HG02938 (cell line): Measurements from ENCODE around the gene CCDC127.
"Not testable (repeated sequence)": the region's sequence is repeated elsewhere in the genome, so short reads cannot be mapped to it uniquely, and the experiment has no call there.

Experiments used
- ATAC-seq: cut with Tn5 transposase; IDR thresholded peaks from one replicate; pipeline ENCODE4 v1.9.1; 2021; ENCODE audit warnings: mild to moderate bottlenecking, moderate library complexity; ENCODE audit not compliant: unreplicated experiment

The CCDC127 gene

DNA sequence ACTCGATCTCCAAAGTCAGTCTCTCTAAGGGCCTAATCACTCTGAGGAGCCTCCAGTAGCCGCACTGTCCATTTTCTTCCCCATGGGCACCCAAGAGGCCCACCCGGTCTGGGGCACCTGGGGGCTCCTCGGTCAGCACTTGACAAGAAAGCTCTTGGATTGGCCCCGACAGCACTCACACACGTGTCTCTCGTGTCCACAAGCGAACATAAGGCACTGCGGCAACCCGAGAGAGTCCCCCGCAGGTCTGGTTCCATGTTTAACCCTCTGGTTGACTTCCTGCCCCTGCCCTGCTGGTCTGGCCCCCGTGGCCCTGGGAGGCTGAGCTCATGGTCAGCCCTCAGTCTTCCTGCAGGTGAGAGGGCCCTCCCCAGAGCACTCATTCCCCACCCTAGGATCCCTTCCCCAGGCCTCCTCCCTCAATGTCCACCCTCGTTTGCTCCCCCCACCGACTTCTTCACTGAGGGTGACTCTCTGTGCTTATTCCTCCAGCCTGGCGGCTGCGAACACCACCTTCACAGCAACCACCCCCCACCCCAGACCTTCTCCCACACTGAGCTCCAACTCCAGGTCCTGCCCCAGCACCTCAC, 43.0 kb downstream of the CCDC127 start:
- ATAC-seq = no peak

DNA sequence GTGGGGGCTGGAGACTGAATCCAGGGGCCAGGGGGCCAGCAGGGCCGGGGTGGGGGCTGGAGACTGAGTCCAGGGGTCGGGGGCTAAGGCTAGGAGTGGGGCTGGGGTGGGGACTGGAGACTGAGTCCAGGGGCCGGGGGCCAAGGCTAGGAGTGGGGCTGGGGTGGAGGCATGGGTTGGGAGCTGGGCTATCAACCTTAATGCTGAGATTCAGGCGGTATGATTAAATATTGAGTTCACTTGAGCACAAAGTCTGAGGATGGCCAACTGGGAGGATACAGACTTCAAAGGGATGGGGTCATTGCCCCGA, 43.7 kb downstream of the CCDC127 start:
- ATAC-seq = no peak

DNA sequence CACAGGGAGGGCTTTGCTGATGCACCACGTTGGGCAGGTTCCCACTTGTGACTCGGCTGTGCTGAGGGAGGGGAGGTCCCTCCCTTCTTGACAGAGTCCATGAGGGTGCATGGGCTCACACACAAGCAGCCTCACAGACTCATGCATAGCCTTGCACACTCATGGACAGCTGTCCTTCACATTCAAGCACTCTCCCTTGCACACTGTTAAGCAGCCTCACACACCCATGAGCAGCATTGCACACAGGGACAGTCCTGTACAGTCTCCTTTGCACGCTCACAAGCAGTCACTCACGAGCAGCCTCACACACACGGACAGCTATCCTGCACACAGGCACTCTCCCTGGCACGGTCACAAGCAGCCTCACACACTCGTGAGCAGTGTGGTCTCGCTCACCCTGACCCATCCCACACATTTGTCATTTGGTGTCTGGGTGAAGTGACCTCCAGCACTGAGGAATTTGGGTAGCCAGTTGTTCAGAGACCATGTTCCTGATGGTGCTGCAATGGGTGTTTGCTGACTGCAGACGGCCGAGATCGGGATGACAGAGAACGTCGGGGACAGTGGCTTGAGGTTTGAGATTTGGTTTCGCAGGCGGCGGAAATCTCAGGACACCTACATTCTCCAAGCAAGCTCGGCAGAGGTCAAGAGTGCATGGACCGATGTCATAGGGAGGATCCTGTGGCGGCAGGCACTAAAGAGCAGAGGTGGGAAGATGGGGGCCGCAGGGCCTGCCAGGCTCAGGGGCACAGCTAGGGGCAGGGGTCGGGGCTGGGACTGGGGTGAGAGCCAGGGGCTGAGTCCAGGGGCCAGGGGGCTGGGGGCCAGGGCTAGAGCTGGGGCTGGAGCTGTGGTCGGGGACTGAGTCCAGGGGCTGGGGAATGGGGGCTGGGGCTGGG, 44.3 kb downstream of the CCDC127 start:
- no peak for ATAC-seq

DNA sequence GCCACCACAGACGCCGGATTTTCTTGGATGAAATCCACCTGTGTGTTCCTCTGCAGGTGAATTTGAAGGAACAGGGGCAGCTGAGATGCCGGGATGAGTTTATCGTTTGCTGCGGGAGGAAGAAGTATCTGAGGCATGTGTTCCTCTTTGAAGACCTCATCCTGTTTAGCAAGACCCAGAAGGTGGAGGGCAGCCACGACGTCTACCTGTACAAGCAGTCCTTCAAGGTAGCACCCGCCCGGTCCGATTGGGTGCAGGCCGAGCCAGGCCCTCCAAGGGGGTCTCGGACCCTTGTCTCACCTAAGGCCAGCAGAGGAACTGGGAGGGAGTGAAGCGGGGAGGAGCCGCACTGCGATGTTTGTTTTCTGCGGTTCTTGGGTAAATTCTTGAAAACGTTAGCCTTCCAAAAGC, 45.1 kb downstream of the CCDC127 start:
- no peak for ATAC-seq

DNA sequence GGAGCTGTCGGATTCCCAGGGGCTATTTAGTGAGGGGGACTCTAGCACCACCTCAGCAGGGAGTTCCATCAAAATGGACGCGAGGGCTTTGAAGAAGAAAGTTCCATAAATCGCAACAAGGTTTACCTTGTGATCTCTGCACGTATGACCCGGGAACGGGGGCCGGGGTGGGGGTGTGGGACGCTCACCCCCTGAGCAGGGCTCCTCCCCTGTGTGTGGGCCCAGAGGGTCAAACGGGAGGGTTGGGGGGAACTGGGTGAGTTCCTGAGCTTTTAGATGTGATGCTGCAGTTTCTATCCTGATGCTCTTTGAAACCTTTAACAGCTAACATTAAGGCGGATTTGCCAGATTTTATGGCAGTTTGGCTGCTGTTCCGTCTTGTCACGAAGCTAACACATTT, 45.5 kb downstream of the CCDC127 start:
- ATAC-seq = no peak

DNA sequence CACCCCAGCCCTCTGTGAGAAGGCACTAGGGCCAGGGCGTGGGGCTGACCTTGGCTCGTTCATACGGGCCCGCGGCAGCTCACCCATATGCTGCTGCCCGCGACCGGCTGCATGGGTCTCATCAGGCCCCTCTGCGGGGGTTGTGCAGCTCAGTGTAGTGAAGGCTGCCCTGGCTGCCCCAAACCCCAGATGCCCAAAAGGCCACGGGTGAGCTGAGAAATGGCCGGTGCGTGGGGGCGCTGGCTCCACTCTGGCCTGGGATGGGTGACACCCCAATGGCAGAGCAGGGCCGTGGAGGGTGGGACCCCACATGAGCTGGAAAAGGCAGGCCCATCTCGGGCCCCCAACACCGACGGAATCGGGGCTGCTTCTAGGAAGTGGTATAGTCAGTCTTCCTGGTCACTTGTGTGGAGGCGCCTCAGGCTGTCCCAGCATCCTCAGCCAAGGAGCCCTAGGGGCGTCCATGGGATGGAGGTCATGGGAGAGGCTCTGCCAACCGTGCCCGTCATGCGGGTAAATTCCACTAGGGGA, 46.1 kb downstream of the CCDC127 start:
- ATAC-seq = no peak

DNA sequence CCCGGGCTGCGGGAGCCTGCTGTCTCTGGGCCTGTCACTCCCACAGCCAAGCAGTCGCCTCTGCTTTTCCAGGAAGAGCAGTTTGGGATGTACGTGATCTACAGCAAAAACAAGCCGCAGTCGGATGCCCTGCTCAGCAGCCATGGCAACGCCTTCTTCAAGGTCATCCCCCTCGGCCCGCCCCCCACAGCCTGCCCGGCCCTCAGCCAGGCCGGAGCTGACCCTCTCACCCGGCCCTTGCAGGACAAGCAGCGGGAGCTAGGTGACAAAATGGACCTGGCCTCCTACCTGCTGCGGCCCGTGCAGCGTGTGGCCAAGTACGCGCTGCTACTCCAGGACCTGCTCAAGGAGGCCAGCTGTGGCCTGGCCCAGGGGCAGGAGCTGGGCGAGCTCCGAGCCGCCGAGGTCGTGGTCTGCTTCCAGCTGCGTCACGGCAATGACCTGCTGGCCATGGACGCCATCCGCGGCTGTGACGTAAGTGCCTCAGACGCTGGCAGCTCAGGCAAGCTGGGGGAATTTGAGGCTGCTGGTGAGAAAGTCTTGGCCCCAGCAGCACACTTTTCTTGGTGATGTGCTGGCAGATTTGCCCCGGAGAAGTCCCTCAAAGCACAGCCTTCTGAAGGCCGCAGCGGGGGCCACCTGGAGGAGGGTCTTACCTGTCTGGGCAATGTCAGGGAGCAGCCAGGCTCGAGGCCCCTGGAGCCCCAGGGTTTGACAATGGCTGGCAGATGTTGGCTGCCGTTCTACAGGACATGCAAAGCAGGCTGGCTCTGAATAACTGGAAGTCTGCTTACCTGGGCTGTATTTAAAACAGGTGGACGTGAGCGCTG, 46.8 kb downstream of the CCDC127 start:
- no peak for ATAC-seq

DNA sequence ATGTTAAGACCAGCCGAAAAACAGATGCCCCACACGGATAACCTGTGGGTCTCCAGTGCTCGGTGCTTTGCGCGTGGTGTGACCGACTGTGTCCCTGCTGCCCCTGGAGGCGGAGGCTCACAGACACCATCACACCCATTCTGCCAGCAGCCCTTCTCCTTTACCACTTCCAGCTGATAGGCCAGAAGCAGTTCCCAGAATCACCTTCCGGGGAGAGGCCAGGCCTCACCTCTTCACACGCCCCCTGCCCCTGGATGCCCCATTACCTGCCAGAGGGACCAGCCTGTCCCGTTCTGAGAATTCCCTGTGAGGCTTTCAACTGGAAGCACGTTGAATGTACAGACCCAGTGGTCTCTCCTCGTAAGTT, 48.2 kb downstream of the CCDC127 start:
- ATAC-seq = no peak

DNA sequence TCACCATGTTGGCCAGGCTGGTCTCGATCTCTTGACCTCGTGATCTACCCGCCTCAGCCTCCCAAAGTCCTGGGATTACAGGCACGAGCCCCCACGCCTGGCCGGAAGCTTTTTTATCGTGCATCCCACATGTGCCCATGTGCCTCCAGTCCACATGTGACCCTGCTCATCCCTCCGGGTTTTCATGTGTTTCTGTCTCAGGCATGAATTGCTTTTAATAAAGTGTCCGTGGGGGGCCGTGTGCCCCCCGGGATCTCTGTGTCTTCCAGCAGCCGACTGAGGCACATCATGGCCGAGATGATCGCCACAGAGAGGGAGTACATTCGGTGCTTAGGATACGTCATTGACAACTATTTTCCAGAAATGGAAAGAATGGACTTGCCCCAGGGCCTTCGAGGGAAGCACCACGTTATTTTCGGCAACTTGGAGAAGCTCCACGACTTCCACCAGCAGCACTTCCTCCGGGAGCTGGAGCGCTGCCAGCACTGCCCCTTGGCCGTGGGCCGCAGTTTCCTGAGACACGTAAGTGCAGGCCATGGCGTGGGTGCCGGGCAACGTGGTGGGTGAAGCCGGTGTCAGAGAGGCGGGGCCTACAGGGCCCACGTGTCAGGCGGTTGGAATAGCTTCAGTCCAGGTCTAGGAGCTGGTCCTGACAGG, 48.8 kb downstream of the CCDC127 start:
- no peak for ATAC-seq

DNA sequence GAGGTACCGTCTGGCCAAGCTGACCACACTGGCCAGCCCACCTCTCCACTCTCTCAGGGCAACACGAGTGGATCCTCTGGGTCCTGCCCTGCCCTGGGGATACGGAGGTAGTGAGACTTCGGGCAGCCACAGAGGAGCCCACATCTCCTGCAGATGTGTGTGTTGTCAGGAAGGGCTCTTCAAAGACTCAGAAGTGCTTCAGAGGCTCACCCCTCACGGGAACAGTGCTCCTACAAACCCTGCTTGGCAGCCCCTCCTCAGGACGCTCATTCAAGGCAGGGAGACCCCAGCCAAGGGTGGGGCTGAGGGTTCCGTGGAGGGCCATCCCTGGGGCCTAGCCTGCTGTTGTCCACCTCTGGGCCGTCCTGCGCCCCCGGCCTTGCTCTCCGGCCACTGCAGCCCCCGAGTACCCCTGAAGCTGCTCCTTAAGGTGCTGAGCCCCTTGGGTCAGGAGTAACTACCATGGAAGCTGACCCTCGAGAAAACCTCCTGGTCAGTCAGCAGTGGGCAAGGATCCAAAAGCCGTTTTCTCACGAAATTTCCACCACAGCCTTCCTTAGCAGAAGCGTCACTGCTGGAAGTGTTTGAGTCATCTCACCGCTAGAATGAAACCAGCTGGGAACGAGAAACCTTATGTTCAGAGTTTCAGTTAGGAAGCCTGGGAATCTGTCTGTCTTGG, 49.8 kb downstream of the CCDC127 start:
- no peak for ATAC-seq

DNA sequence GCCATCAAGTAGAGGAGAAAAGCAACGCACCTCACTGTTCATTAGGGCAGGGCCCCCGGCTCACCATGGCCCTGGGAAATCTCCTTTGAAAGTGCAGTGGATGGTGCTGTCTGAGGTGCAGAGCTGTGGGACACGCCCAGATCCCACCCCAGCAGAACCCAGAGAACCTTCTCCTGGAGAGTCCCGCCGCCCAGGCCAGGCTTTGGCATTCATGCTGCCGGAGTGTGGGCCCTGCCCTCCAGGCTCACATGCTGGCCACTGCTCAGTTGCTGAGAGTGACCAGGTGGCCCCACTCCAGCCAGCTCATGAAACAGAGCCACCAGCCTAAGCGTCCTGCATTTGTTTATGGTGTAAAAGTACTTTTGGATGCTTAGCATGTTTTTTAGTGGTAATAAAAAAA, 50.4 kb downstream of the CCDC127 start:
- ATAC-seq = no peak

DNA sequence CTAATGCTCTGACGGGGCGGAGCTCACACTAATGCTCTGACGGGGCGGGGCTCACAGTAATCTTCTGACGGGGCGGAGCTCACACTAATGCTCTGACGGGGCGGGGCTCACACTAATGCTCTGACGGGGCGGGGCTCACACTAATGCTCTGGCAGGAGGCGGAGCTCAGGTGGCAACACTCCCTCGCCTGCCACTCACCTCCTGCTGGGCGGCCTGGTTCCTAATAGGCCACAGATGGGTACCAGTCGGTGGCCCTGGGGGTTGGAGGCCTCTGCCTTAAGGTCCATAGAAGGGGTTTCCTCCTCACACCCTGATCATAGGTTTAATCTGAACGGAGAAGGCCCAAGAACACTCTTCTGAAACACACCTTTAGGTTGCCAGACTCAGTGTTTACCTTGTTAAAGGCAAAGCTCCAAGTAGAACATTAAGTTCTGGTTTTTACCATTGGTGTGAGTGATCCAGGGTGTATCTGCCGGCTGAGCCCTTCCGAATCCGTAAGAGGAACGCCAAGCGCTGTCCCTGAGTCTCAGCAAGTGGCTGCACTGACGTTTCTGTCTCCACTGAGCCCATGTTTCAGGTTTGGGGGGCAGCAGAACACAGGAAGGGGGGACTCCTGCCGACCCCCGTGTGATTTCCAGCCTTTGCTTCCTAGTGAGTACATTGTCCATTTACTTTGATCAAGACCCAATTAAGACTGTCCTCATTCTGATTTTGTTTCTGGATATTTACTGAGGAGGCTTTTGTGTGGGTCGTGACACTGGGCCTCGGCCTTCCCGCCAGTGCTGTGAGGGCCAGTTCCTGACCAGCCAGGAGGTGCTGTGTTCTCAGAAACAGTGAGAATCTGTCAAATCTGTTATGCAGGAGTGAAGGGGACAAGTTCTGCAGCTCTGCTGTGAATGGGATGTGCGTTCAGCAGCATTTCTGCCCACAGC, 51.2 kb downstream of the CCDC127 start:
- no peak for ATAC-seq

DNA sequence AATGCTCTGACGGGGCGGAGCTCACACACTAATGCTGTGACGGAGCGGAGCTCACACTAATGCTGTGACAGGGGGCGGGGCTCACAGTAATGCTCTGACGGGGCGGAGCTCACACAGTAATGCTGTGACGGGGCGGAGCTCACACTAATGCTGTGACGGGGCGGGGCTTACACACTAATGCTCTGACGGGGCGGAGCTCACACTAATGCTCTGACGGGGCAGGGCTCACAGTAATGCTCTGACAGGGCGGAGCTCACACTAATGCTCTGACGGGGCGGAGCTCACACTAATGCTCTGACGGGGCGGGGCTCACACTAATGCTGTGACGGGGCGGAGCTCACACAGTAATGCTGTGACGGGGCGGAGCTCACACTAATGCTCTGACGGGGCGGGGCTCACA, 53.2 kb downstream of the CCDC127 start:
- ATAC-seq = not testable (repeated sequence)

DNA sequence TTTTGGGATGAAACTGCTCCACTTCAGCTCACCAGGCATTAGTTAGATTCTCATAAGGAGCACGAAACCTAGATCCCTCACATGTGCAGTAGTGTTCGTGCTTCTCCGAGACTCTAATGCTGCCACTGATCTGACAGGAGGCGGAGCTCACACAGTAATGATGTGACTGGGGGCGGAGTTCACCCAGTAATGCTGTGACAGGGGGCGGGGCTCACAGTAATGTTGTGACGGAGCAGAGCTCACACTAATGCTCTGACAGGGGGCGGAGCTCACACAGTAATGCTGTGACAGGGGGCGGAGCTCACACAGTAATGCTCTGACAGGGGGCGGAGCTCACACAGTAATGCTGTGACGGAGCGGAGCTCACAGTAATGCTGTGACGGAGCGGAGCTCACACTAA, 53.7 kb downstream of the CCDC127 start:
- ATAC-seq = no peak

DNA sequence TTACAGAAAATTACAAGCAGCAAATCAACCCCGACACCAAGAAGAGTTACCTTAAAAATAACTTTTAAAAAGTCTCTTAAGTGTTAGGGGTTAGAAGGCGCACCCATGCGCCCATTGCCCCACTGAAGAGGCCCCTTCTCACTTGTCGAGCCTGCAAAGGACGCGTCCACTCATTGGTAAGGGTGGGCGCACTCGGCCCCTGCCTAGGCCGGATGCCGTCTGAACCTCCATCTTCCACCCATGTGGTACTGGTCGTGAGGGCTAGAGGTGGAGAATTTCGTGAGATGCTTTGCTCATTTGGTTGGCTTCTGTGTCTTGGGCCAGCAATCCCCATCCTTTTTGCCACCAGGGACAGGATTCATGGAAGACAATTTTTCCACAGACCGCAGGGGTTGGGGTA, 54.1 kb downstream of the CCDC127 start:
- ATAC-seq = no peak

DNA sequence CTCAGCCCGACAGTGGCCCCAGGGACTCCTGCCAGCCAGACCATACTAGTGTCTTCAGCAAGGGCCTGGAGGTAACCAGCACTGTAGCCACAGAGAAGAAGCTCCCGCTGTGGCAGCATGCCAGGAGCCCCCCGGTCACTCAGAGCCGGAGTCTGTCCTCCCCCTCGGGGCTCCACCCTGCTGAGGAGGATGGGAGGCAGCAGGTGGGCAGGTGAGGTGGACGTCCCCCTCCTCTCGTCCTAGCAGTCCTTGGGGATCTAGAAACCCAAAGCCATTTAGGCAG, 54.7 kb downstream of the CCDC127 start:
- no peak for ATAC-seq

DNA sequence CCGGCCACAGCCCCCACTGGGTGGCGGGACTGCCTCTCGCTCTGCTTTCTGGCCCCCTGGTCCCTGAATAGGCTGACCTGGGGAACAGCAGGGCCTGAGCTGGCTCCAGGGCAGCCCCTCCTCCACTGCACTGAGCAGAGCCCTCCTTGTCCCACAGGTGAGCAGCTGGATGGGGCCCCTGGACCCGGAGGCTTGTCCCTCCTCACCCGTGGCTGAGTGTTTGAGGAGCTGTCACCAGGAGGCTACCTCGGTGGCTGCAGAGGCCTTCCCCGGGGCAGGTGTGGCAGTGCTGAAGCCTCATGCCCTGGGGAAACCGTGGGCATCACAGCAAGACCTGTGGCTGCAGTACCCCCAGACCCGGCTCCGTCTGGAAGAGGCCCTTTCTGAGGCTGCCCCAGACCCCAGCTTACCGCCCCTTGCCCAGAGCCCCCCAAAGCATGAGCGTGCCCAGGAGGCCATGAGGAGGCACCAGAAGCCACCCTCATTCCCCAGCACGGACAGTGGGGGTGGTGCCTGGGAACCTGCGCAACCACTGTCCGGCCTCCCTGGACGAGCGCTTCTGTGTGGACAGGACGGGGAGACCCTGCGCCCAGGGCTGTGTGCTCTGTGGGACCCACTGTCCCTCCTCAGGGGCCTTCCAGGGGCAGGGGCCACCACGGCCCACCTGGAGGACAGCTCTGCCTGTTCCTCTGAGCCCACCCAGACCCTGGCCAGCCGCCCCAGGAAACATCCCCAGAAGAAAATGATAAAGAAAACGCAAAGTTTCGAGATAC, 55.2 kb downstream of the CCDC127 start:
- no peak for ATAC-seq

DNA sequence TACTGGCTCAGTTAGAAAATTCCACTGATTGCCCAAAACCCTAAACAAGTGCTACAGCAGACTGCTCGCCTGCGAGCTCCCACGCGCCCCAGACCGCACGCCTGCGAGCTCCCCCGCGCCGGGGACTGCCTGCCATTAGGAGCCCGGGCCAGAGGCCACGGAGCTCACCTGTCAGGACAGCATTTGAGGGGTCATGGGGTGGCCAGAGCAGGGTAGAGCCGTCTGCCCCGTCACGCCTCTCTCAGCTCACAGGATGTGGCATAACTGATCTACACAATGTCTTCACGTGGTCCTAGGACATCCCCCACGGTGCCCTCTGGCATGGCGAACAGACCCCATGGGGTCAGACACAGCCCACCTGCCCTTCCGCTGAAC, 55.8 kb downstream of the CCDC127 start:
- ATAC-seq = no peak

DNA sequence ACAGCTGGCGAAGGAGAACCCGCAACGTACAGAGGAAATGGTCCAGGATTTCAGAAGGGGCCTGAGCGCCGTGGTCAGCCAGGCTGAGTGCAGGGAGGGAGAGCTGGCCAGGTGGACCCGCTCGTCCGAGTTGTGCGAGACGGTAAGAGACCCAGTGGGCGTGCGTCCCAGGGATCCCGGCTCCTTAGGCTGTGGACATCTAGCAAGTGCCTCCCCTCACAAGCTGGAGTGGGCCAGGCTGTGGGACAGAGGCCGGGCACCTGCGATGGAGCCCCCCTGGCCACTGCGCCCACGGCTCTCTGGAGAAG, 56.2 kb downstream of the CCDC127 start:
- ATAC-seq = no peak
